ENCODE measurements around the gene GADD45GIP1.
"Not testable (repeated sequence)": the region's sequence is repeated elsewhere in the genome, so short reads cannot be mapped to it uniquely, and the experiment has no call there.

Gene GADD45GIP1

GRCh38 chr19:12979974-12980373 lies 23.0 kb upstream of the GADD45GIP1 start:
- no peaks in the 10 kb centered on the region for H3K4me1 ChIP-seq (ENCODE audit: insufficient read depth, low read length, poor library complexity, severe bottlenecking)
- no peaks in the 10 kb centered on the region for H3K27me3 ChIP-seq (ENCODE audit: insufficient read depth, low read length, poor library complexity, severe bottlenecking)
- H2AFZ ChIP-seq (ENCODE audit: low read length) = no peak overlapping the region

DNA sequence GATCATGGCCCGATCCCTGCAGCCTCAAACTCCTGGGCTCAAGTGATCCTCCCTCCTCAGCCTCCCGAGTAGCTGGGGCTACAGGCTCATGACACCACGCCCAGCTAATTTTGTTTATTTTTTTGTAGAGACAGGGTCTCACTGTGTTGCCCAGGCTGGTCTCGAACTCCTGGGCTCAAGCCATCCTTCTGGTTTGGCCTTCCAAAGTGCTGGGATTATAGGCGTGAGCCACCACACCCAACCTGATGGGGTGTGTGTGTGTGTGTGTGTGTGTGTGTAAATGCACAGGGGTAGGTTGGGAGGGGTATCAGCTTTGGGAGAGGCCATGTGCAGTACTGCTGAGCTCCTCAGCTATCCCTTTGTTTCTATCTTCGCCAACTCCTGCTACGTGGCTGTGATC lies 19.1 kb upstream of the GADD45GIP1 start:
- not testable (repeated sequence) for H4K20me1 ChIP-seq (ENCODE audit: insufficient read depth, low read length, poor library complexity, severe bottlenecking); H3F3A ChIP-seq (ENCODE audit: low read depth); H3K9me3 ChIP-seq (ENCODE audit: insufficient read depth, low read depth, low read length); H3K9me2 ChIP-seq (replicated peaks; ENCODE audit: low read depth, low read length); H3K4me2 ChIP-seq (ENCODE audit: low read depth, low read length, poor library complexity, severe bottlenecking); H3K4me1 ChIP-seq (ENCODE audit: insufficient read depth, low read length, poor library complexity, severe bottlenecking); H3K4me3 ChIP-seq (ENCODE audit: low read length, poor library complexity, severe bottlenecking); H3K79me2 ChIP-seq (ENCODE audit: insufficient read depth, low read length); H2AFZ ChIP-seq (ENCODE audit: low read length); H3K36me3 ChIP-seq (ENCODE audit: insufficient read depth, low read length); H3K9ac ChIP-seq (ENCODE audit: low read depth, low read length, poor library complexity, severe bottlenecking); H3K27me3 ChIP-seq (ENCODE audit: insufficient read depth, low read length, poor library complexity, severe bottlenecking)

More at GRCh38 chr19:12979974-12980373, 23.0 kb upstream of the GADD45GIP1 start:
- TF ChIP-seq, protein P1, sequence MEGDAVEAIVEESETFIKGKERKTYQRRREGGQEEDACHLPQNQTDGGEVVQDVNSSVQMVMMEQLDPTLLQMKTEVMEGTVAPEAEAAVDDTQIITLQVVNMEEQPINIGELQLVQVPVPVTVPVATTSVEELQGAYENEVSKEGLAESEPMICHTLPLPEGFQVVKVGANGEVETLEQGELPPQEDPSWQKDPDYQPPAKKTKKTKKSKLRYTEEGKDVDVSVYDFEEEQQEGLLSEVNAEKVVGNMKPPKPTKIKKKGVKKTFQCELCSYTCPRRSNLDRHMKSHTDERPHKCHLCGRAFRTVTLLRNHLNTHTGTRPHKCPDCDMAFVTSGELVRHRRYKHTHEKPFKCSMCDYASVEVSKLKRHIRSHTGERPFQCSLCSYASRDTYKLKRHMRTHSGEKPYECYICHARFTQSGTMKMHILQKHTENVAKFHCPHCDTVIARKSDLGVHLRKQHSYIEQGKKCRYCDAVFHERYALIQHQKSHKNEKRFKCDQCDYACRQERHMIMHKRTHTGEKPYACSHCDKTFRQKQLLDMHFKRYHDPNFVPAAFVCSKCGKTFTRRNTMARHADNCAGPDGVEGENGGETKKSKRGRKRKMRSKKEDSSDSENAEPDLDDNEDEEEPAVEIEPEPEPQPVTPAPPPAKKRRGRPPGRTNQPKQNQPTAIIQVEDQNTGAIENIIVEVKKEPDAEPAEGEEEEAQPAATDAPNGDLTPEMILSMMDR (conservative IDR thresholded peaks at IDR 0.05; ENCODE audit: low read length) = no peak
- TF ChIP-seq EZH2phosphoT487 (IDR thresholded peaks at IDR 0.05; ENCODE audit: borderline replicate concordance) = no peak
- H3F3A ChIP-seq (ENCODE audit: low read depth) = no peaks in the 10 kb centered on the region
- H3K9me2 ChIP-seq (replicated peaks; ENCODE audit: low read depth, low read length) = no peaks in the 10 kb centered on the region
- no peaks in the 10 kb centered on the region for H3K36me3 ChIP-seq (ENCODE audit: insufficient read depth, low read length)
- H3K9me3 ChIP-seq (ENCODE audit: insufficient read depth, low read depth, low read length) = no peaks in the 10 kb centered on the region
- H3K4me2 ChIP-seq (ENCODE audit: low read depth, low read length, poor library complexity, severe bottlenecking) = no peak overlapping the region
- H3K79me2 ChIP-seq (ENCODE audit: insufficient read depth, low read length) = no peaks in the 10 kb centered on the region
- no peak overlapping the region for H3K4me3 ChIP-seq (ENCODE audit: low read length, poor library complexity, severe bottlenecking)
- H3K9ac ChIP-seq (ENCODE audit: low read depth, low read length, poor library complexity, severe bottlenecking) = no peak overlapping the region
- no peaks in the 10 kb centered on the region for H4K20me1 ChIP-seq (ENCODE audit: insufficient read depth, low read length, poor library complexity, severe bottlenecking)

DNA sequence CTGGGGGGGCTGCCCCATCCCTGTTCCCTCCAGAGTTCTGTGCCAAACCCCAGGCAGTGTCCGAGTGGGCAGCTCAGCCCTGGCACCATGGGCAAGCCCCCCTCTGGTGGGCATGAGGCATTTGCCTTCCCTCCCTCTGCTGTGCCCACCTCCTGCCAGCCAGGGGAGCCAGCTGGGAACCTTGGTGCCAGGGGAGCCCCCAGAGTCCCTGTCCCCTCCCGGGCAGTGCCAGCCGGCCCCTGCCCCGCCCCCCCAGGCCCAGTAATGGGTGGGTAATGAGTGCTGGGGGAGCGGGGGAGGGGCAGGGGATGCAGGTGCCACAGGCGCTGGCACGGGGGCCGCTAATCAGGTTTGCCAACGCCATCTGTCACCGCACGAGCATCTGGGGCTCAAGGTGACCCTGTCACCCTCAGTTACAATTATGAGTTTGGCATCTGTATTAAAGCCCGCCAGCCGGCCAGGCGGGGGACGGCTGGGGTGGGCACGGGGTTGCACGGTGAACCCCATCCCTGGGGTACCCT lies 18.3 kb upstream of the GADD45GIP1 start:
- no peak overlapping the region for H3K9ac ChIP-seq (ENCODE audit: low read depth, low read length, poor library complexity, severe bottlenecking)
- no peak overlapping the region for H2AFZ ChIP-seq (ENCODE audit: low read length)
- no peak overlapping the region for H3K4me2 ChIP-seq (ENCODE audit: low read depth, low read length, poor library complexity, severe bottlenecking)
- no peaks in the 10 kb centered on the region for H3K27me3 ChIP-seq (ENCODE audit: insufficient read depth, low read length, poor library complexity, severe bottlenecking)
- no peaks in the 10 kb centered on the region for H3K36me3 ChIP-seq (ENCODE audit: insufficient read depth, low read length)
- no peaks in the 10 kb centered on the region for H3K4me1 ChIP-seq (ENCODE audit: insufficient read depth, low read length, poor library complexity, severe bottlenecking)
- TF ChIP-seq, protein P1 (conservative IDR thresholded peaks at IDR 0.05; ENCODE audit: low read length) = no peak
- no peak for TF ChIP-seq EZH2phosphoT487 (IDR thresholded peaks at IDR 0.05; ENCODE audit: borderline replicate concordance)
- no peaks in the 10 kb centered on the region for H3K9me3 ChIP-seq (ENCODE audit: insufficient read depth, low read depth, low read length)
- H3K79me2 ChIP-seq (ENCODE audit: insufficient read depth, low read length) = no peaks in the 10 kb centered on the region
- no peaks in the 10 kb centered on the region for H3K9me2 ChIP-seq (replicated peaks; ENCODE audit: low read depth, low read length)
- no peak overlapping the region for H3K4me3 ChIP-seq (ENCODE audit: low read length, poor library complexity, severe bottlenecking)
- H4K20me1 ChIP-seq (ENCODE audit: insufficient read depth, low read length, poor library complexity, severe bottlenecking) = no peaks in the 10 kb centered on the region
- no peaks in the 10 kb centered on the region for H3F3A ChIP-seq (ENCODE audit: low read depth)
